OCI-LY1 (cell line): ENCODE measurements around the gene DLL4.

Experiments used
- H2AFZ ChIP-seq: fragments of 200-600 bp; sonication (generic), shearing (Covaris generic); 2 replicates; pipeline ENCODE4 v1.6.0; 2014; ENCODE audit warnings: antibody characterized with exemption, mild to moderate bottlenecking, low read length
- H3F3A ChIP-seq: fragments of 200-600 bp; sonication (generic), shearing (Covaris generic); 2 replicates; pipeline ENCODE4 v1.6.0; 2014; ENCODE audit warnings: mild to moderate bottlenecking, antibody characterized with exemption, low read length, moderate library complexity; ENCODE audit not compliant: insufficient read depth
- H3K27ac ChIP-seq: fragments of 200-600 bp; sonication (generic); 2 replicates; pipeline ENCODE4 v1.5.1; 2014; ENCODE audit warnings: low read length, mixed run types, mild to moderate bottlenecking, low read depth; ENCODE audit not compliant: poor library complexity, severe bottlenecking
- H3K27me3 ChIP-seq: fragments of 200-600 bp; sonication (generic); 2 replicates; pipeline ENCODE4 v1.6.0; 2014; ENCODE audit warnings: antibody characterized with exemption, mild to moderate bottlenecking, low read length, moderate library complexity; ENCODE audit not compliant: insufficient read depth
- H3K36me3 ChIP-seq: fragments of 200-600 bp; sonication (generic); 2 replicates; pipeline ENCODE4 v1.6.1; 2014; ENCODE audit warnings: mild to moderate bottlenecking, antibody characterized with exemption, low read length, moderate library complexity, mixed read lengths; ENCODE audit not compliant: insufficient read depth
- H3K4me1 ChIP-seq: fragments of 200-600 bp; sonication (generic); 2 replicates; pipeline ENCODE4 v1.5.1; 2014; ENCODE audit warnings: mild to moderate bottlenecking, low read length, moderate library complexity; ENCODE audit not compliant: insufficient read depth, severe bottlenecking
- H3K4me2 ChIP-seq: fragments of 200-600 bp; sonication (generic), shearing (Covaris generic); 2 replicates; pipeline ENCODE4 v1.6.1; 2014; ENCODE audit warnings: low read length
- H3K4me3 ChIP-seq: fragments of 200-600 bp; sonication (generic); 2 replicates; pipeline ENCODE4 v1.5.1; 2014; ENCODE audit warnings: low read length, low read depth, mild to moderate bottlenecking, mixed read lengths; ENCODE audit not compliant: poor library complexity, severe bottlenecking
- H3K79me2 ChIP-seq: fragments of 200-600 bp; shearing (Covaris generic); 2 replicates; pipeline ENCODE4 v1.6.1; 2016; ENCODE audit warnings: mixed run types, low read length, mixed read lengths; ENCODE audit not compliant: insufficient read depth
- H3K9ac ChIP-seq: fragments of 200-600 bp; sonication (generic), shearing (Covaris generic); 2 replicates; pipeline ENCODE4 v1.6.1; 2014; ENCODE audit warnings: mild to moderate bottlenecking, low read length, mixed read lengths
- H3K9me2 ChIP-seq: fragments of 200-600 bp; sonication (generic), shearing (Covaris generic); 2 replicates; pipeline ENCODE4 v1.6.1; 2014; ENCODE audit warnings: low read depth, mild to moderate bottlenecking, low read length, mixed read lengths
- H3K9me3 ChIP-seq: fragments of 200-600 bp; shearing (Covaris generic); 2 replicates; pipeline ENCODE4 v1.6.1; 2014; ENCODE audit warnings: low read length, mixed read lengths
- H4K20me1 ChIP-seq: fragments of 200-600 bp; sonication (generic), shearing (Covaris generic); 2 replicates; pipeline ENCODE4 v1.6.0; 2016; ENCODE audit warnings: mild to moderate bottlenecking, low read length; ENCODE audit not compliant: insufficient read depth
- CTCF ChIP-seq: fragments of 200-600 bp; sonication (generic), shearing (Covaris generic); IDR thresholded peaks from 2 replicates; pipeline ENCODE4 v1.5.1; 2017; ENCODE audit warnings: mild to moderate bottlenecking, antibody characterized with exemption, low read length, moderate library complexity, mixed read lengths
- EZH2 ChIP-seq: fragments of 200-600 bp; sonication (generic), shearing (Covaris generic); IDR thresholded peaks from 2 replicates; pipeline ENCODE4 v1.8.0; 2017; ENCODE audit warnings: borderline replicate concordance, mixed run types, mild to moderate bottlenecking, antibody characterized with exemption, low read length, moderate library complexity, mixed read lengths

Gene DLL4

GRCh38 chr15:40906991-40907802 lies 21.9 kb upstream of the DLL4 start:
- Histone ChIP-seq H3K36me3 (peaks cover 21% of the 10 kb centered on the region; the same call in 1 of the 2 replicates), H3K4me2 (peak overlapping the region; percentile 97), H3F3A (0 out of 2 replicates have a peak, but pooled peaks cover 4% of the 10 kb centered on the region), H3K27me3 (no peaks in the 10 kb centered on the region), H3K9me2 (no peaks in the 10 kb centered on the region), H3K4me3 (peak overlapping the region; percentile 69), H3K79me2 (no peaks in the 10 kb centered on the region), H3K27ac (peak overlapping the region; percentile 67), H4K20me1 (no peaks in the 10 kb centered on the region), H3K4me1 (peaks cover 43% of the 10 kb centered on the region), H3K9me3 (no peaks in the 10 kb centered on the region), H3K9ac (peak overlapping the region; percentile 72), H2AFZ (no peak overlapping the region)
- no peak for TF ChIP-seq CTCF
- TF ChIP-seq EZH2: no peak

DNA sequence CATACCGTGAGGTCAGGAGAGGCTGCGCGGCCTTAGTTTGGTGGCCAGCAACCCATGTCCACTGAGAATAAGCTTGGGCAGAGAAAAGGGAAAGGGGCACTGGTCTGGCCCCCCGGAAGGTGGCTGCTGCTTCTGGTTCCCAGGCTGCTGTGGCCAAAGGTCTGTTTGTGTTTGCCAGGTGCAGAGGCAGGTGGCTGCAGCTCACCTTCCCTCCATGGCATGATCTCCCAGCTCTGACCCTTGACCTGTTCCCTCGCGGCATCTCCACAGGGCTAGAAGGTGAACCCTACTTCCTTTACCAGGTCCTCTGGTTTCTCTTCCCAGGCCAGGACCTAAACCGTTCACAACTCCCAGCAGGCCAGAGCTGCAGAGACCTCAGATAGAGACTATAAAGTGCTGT lies 21.0 kb upstream of the DLL4 start:
- Histone ChIP-seq H2AFZ (no peak overlapping the region), H3K27me3 (no peaks in the 10 kb centered on the region), H3K4me2 (no peak overlapping the region; the same call in 1 of the 2 replicates), H3K36me3 (peaks cover 12% of the 10 kb centered on the region; the same call in 1 of the 2 replicates), H3K9me3 (no peaks in the 10 kb centered on the region), H3K4me3 (no peak overlapping the region), H3K79me2 (no peaks in the 10 kb centered on the region), H3K27ac (peak overlapping the region; percentile 67), H3K9me2 (no peaks in the 10 kb centered on the region), H4K20me1 (no peaks in the 10 kb centered on the region), H3F3A (no peaks in the 10 kb centered on the region), H3K9ac (no peak overlapping the region; the same call in 1 of the 2 replicates), H3K4me1 (peaks cover 34% of the 10 kb centered on the region)
- TF ChIP-seq CTCF: no peak
- TF ChIP-seq EZH2: no peak

DNA sequence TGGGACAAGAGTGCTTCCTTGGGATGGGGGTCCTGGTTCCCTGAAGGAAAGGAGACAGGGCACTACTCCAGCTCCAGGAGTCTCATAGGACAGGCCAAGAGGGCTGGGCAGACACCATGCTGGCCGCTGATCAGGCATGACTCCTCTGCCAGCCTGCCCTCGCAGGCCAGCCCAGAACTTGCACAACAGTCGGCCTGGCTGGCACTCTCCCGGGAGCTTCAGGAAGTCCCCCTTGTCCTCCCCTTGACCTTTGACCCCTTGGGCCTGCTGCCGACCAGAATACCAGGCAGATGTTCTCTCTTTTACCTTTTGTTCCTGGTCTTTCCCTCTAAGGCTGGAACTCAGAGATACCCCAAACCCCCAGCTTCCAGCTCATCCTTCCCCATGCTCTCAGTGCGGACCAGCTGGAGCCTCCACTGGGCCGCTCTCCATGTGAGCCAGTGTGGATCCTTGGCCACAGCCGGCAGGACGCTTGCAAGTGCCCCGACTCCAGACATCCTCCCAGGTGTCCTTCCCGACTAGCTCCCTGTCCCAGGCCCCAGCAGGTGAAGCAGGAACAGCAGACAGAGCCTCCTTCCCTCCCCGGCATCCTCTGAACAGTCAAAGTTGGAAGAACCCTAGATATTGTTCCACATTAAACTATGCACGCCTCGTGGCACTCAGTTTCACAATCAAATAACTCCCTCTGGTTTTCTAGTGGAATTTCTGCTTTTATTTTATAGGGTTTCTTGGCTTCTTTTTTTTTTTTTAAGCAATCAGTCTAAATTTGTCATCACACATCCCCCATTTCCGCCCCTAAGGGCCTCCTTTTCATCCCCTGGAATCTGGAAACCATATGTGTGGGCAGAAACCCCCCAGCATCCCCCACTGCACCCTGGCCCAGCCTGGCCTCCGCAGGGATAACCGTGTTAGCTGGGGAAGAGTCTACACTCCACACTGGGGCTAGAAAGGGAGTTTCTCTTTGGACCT lies 19.2 kb upstream of the DLL4 start:
- Histone ChIP-seq H3K27ac (no peak overlapping the region), H3K9me3 (no peaks in the 10 kb centered on the region), H3K4me1 (peaks cover 26% of the 10 kb centered on the region), H3K4me3 (no peak overlapping the region), H3F3A (no peaks in the 10 kb centered on the region), H2AFZ (no peak overlapping the region), H3K9me2 (no peaks in the 10 kb centered on the region), H3K9ac (no peak overlapping the region), H3K36me3 (peaks cover under 1% of the 10 kb centered on the region; the same call in 1 of the 2 replicates), H3K27me3 (no peaks in the 10 kb centered on the region), H3K4me2 (no peak overlapping the region), H4K20me1 (no peaks in the 10 kb centered on the region), H3K79me2 (no peaks in the 10 kb centered on the region)
- TF ChIP-seq EZH2 (no peak), CTCF (no peak)
